ENCODE results near the gene HAPLN2.

HAPLN2 gene

GRCh38 chr1:156658945-156659574 lies 39.8 kb downstream of the HAPLN2 start:
- Mint-ChIP-seq H3K27me3 (peaks cover 25% of the 10 kb centered on the region), H3K36me3 (no peaks in the 10 kb centered on the region), H3K4me3 (no peak overlapping the region), H3K27ac (no peak overlapping the region), H3K9me3 (no peaks in the 10 kb centered on the region), H3K4me1 (peaks cover 51% of the 10 kb centered on the region)

GRCh38 chr1:156659661-156659987 lies 40.4 kb downstream of the HAPLN2 start:
- H3K27me3 Mint-ChIP-seq: peaks cover 21% of the 10 kb centered on the region
- H3K4me1 Mint-ChIP-seq: peaks cover 51% of the 10 kb centered on the region
- no peaks in the 10 kb centered on the region for H3K9me3 Mint-ChIP-seq
- no peaks in the 10 kb centered on the region for H3K36me3 Mint-ChIP-seq
- no peak overlapping the region for H3K27ac Mint-ChIP-seq
- H3K4me3 Mint-ChIP-seq: peak overlapping the region; percentile 45

GRCh38 chr1:156659988-156660751 lies 41.0 kb downstream of the HAPLN2 start:
- H3K27ac Mint-ChIP-seq: peak overlapping the region; percentile 94
- H3K4me3 Mint-ChIP-seq: peak overlapping the region; percentile 45
- peaks cover 18% of the 10 kb centered on the region for H3K27me3 Mint-ChIP-seq
- H3K36me3 Mint-ChIP-seq: no peaks in the 10 kb centered on the region
- peaks cover 51% of the 10 kb centered on the region for H3K4me1 Mint-ChIP-seq
- no peaks in the 10 kb centered on the region for H3K9me3 Mint-ChIP-seq

GRCh38 chr1:156660752-156661112 lies 41.5 kb downstream of the HAPLN2 start:
- H3K27me3 Mint-ChIP-seq: peaks cover 13% of the 10 kb centered on the region
- peaks cover 50% of the 10 kb centered on the region for H3K4me1 Mint-ChIP-seq
- H3K4me3 Mint-ChIP-seq: peak overlapping the region; percentile 47
- no peak overlapping the region for H3K27ac Mint-ChIP-seq
- no peaks in the 10 kb centered on the region for H3K9me3 Mint-ChIP-seq
- no peaks in the 10 kb centered on the region for H3K36me3 Mint-ChIP-seq

- Mint-ChIP-seq H3K27ac (no peak overlapping the region), H3K9me3 (no peaks in the 10 kb centered on the region), H3K36me3 (no peaks in the 10 kb centered on the region), H3K27me3 (peaks cover 4% of the 10 kb centered on the region), H3K4me1 (peaks cover 35% of the 10 kb centered on the region), H3K4me3 (no peak overlapping the region)
Measured at GRCh38 chr1:156662005-156662799, 43.0 kb downstream of the HAPLN2 start.

- no peaks in the 10 kb centered on the region for H3K27me3 Mint-ChIP-seq
- H3K4me3 Mint-ChIP-seq: no peak overlapping the region
- no peak overlapping the region for H3K27ac Mint-ChIP-seq
- H3K9me3 Mint-ChIP-seq: no peaks in the 10 kb centered on the region
- peaks cover 30% of the 10 kb centered on the region for H3K4me1 Mint-ChIP-seq
- no peaks in the 10 kb centered on the region for H3K36me3 Mint-ChIP-seq
Measured at GRCh38 chr1:156662800-156663055, 43.5 kb downstream of the HAPLN2 start.

GRCh38 chr1:156663178-156663577 lies 44.0 kb downstream of the HAPLN2 start:
- H3K27ac Mint-ChIP-seq: no peak overlapping the region
- H3K27me3 Mint-ChIP-seq: no peaks in the 10 kb centered on the region
- no peaks in the 10 kb centered on the region for H3K9me3 Mint-ChIP-seq

GRCh38 chr1:156664046-156664766 lies 45.0 kb downstream of the HAPLN2 start:
- no peaks in the 10 kb centered on the region for H3K27me3 Mint-ChIP-seq
- H3K9me3 Mint-ChIP-seq: no peaks in the 10 kb centered on the region
- H3K36me3 Mint-ChIP-seq: no peaks in the 10 kb centered on the region
- H3K27ac Mint-ChIP-seq: no peak overlapping the region
- no peak overlapping the region for H3K4me3 Mint-ChIP-seq
- peaks cover 30% of the 10 kb centered on the region for H3K4me1 Mint-ChIP-seq

More at GRCh38 chr1:156663178-156663577, 44.0 kb downstream of the HAPLN2 start:
- Mint-ChIP-seq H3K4me1 (peaks cover 30% of the 10 kb centered on the region), H3K36me3 (no peaks in the 10 kb centered on the region), H3K4me3 (no peak overlapping the region)

- Mint-ChIP-seq H3K27ac (no peak overlapping the region), H3K36me3 (no peaks in the 10 kb centered on the region), H3K4me1 (peaks cover 23% of the 10 kb centered on the region)
Measured at GRCh38 chr1:156664767-156665411, 45.7 kb downstream of the HAPLN2 start.

GRCh38 chr1:156665539-156665938 lies 46.3 kb downstream of the HAPLN2 start:
- H3K27me3 Mint-ChIP-seq: no peaks in the 10 kb centered on the region
- H3K27ac Mint-ChIP-seq: no peak overlapping the region
- H3K9me3 Mint-ChIP-seq: no peaks in the 10 kb centered on the region
- H3K4me1 Mint-ChIP-seq: peaks cover 16% of the 10 kb centered on the region
- no peak overlapping the region for H3K4me3 Mint-ChIP-seq
- H3K36me3 Mint-ChIP-seq: no peaks in the 10 kb centered on the region

More at GRCh38 chr1:156664767-156665411, 45.7 kb downstream of the HAPLN2 start:
- no peaks in the 10 kb centered on the region for H3K9me3 Mint-ChIP-seq
- H3K4me3 Mint-ChIP-seq: no peak overlapping the region
- H3K27me3 Mint-ChIP-seq: no peaks in the 10 kb centered on the region

GRCh38 chr1:156666862-156667609 lies 47.8 kb downstream of the HAPLN2 start:
- H3K27me3 Mint-ChIP-seq: no peaks in the 10 kb centered on the region
- no peaks in the 10 kb centered on the region for H3K36me3 Mint-ChIP-seq
- no peak overlapping the region for H3K4me3 Mint-ChIP-seq
- no peaks in the 10 kb centered on the region for H3K9me3 Mint-ChIP-seq
- H3K4me1 Mint-ChIP-seq: peaks cover 3% of the 10 kb centered on the region
- H3K27ac Mint-ChIP-seq: no peak overlapping the region

- Mint-ChIP-seq H3K27me3 (no peaks in the 10 kb centered on the region), H3K36me3 (no peaks in the 10 kb centered on the region), H3K4me1 (no peaks in the 10 kb centered on the region), H3K27ac (no peak overlapping the region), H3K4me3 (no peak overlapping the region), H3K9me3 (no peaks in the 10 kb centered on the region)
Measured at GRCh38 chr1:156667610-156667967, 48.4 kb downstream of the HAPLN2 start.

GRCh38 chr1:156667968-156668709 lies 48.9 kb downstream of the HAPLN2 start:
- peaks cover under 1% of the 10 kb centered on the region for H3K27me3 Mint-ChIP-seq
- H3K4me3 Mint-ChIP-seq: no peak overlapping the region
- H3K27ac Mint-ChIP-seq: no peak overlapping the region
- no peaks in the 10 kb centered on the region for H3K9me3 Mint-ChIP-seq
- no peaks in the 10 kb centered on the region for H3K4me1 Mint-ChIP-seq
- no peaks in the 10 kb centered on the region for H3K36me3 Mint-ChIP-seq

Data from activated naive CD4-positive, alpha-beta T cell treated with anti-CD3 and anti-CD28 coated beads, Interleukin-2, amount 50 U/mL, for 24 hours (primary cell).